Putamen (tissue), 1 donor: ENCODE results near the gene CXCR6.
A peak's percentile ranks its signal among the peaks of the same experiment; 100 is the strongest.

Experiments used
- DNase-seq: peaks from one replicate; pipeline ENCODE4 v3.0.0-alpha.2; 2016; ENCODE audit warnings: low spot score

The CXCR6 gene

GRCh38 chr3:45948881-45949280, 5.6 kb downstream of the CXCR6 start:
- no peak for DNase-seq

GRCh38 chr3:45949432-45949831, 6.2 kb downstream of the CXCR6 start:
- DNase-seq, result no peak

GRCh38 chr3:45950131-45950530, 6.9 kb downstream of the CXCR6 start:
- DNase-seq, result no peak

- DNase-seq, result no peak
Observed at GRCh38 chr3:45950686-45951600, 7.7 kb downstream of the CXCR6 start.

GRCh38 chr3:45951946-45952345, 8.7 kb downstream of the CXCR6 start:
- no peak for DNase-seq

GRCh38 chr3:45952456-45952855, 9.2 kb downstream of the CXCR6 start:
- DNase-seq, result no peak

- no peak for DNase-seq
Observed at GRCh38 chr3:45953536-45953935, 10.3 kb downstream of the CXCR6 start.

- DNase-seq, result no peak
Observed at GRCh38 chr3:45954306-45954705, 11.0 kb downstream of the CXCR6 start.

GRCh38 chr3:45955017-45955647, 11.9 kb downstream of the CXCR6 start:
- no peak for DNase-seq

- no peak for DNase-seq
Observed at GRCh38 chr3:45955706-45956105, 12.4 kb downstream of the CXCR6 start.

GRCh38 chr3:45957586-45957985, 14.3 kb downstream of the CXCR6 start:
- DNase-seq, result peak; percentile 61

- peak; percentile 30 for DNase-seq
Observed at GRCh38 chr3:45958321-45958791, 15.1 kb downstream of the CXCR6 start.

GRCh38 chr3:45959201-45959600, 15.9 kb downstream of the CXCR6 start:
- no peak for DNase-seq

- DNase-seq, result no peak
Observed at GRCh38 chr3:45960289-45960688, 17.0 kb downstream of the CXCR6 start.

- DNase-seq, result no peak
Observed at GRCh38 chr3:45962033-45962432, 18.8 kb downstream of the CXCR6 start.

GRCh38 chr3:45964139-45964538, 20.9 kb downstream of the CXCR6 start:
- no peak for DNase-seq

GRCh38 chr3:45965253-45965652, 22.0 kb downstream of the CXCR6 start:
- no peak for DNase-seq

- DNase-seq, result no peak
Observed at GRCh38 chr3:45965653-45966052, 22.4 kb downstream of the CXCR6 start.

- DNase-seq, result no peak
Observed at GRCh38 chr3:45966371-45966791, 23.1 kb downstream of the CXCR6 start.

- DNase-seq, result peak; percentile 73
Observed at GRCh38 chr3:45966950-45967640, 23.8 kb downstream of the CXCR6 start.

GRCh38 chr3:45967724-45968123, 24.5 kb downstream of the CXCR6 start:
- no peak for DNase-seq

GRCh38 chr3:45968149-45968548, 24.9 kb downstream of the CXCR6 start:
- no peak for DNase-seq

GRCh38 chr3:45968706-45969105, 25.4 kb downstream of the CXCR6 start:
- DNase-seq, result no peak
